Mucosa of rectum (tissue), 2 donors: ENCODE results near the gene TGFBR1.

Experiments used
- H3K27ac ChIP-seq, 2 donors: one replicate each; pipeline ENCODE4 v1.7.0; 2013; ENCODE audit warnings: inconsistent platforms in 2 of 2, low read depth in 2 of 2, low read length in 2 of 2
- H3K27me3 ChIP-seq, 2 donors: one replicate each; pipeline ENCODE4 v1.7.0; 2013; ENCODE audit warnings: low read length in 2 of 2; ENCODE audit not compliant: control insufficient read depth in 2 of 2, insufficient read depth in 2 of 2
- H3K36me3 ChIP-seq, 2 donors: one replicate each; pipeline ENCODE4 v1.7.0; 2013; ENCODE audit warnings: low read length in 2 of 2; ENCODE audit not compliant: control insufficient read depth in 2 of 2, insufficient read depth in 2 of 2
- H3K4me1 ChIP-seq, 2 donors: one replicate each; pipeline ENCODE4 v1.7.0; 2013; ENCODE audit warnings: low read length in 2 of 2, mild to moderate bottlenecking in 1 of 2; ENCODE audit not compliant: control insufficient read depth in 2 of 2, insufficient read depth in 2 of 2
- H3K4me3 ChIP-seq, 2 donors: one replicate each; pipeline ENCODE4 v1.7.0; 2013; ENCODE audit warnings: low read length in 2 of 2
- H3K9ac ChIP-seq, 2 donors: one replicate each; pipeline ENCODE4 v1.7.0; 2013; ENCODE audit warnings: low read length in 2 of 2, low read depth in 1 of 2, mild to moderate bottlenecking in 1 of 2
- H3K9me3 ChIP-seq, 2 donors: one replicate each; pipeline ENCODE4 v1.7.0; 2013; ENCODE audit warnings: low read length in 2 of 2; ENCODE audit not compliant: control insufficient read depth in 2 of 2
- donor health status: healthy.
- donor health status: Normal muscosa, but diverticular disease.

The TGFBR1 gene

GRCh38 chr9:99177576-99178366 lies 72.9 kb downstream of the TGFBR1 start:
- no peak overlapping the region for H3K4me3 ChIP-seq
- no peaks in the 10 kb centered on the region for H3K4me1 ChIP-seq
- H3K36me3 ChIP-seq = no peaks in the 10 kb centered on the region
- H3K27ac ChIP-seq = no peak overlapping the region
- no peaks in the 10 kb centered on the region for H3K9me3 ChIP-seq
- no peak overlapping the region for H3K9ac ChIP-seq
- no peaks in the 10 kb centered on the region for H3K27me3 ChIP-seq

- Histone ChIP-seq H3K9me3 (no peaks in the 10 kb centered on the region), H3K27me3 (no peaks in the 10 kb centered on the region), H3K9ac (no peak overlapping the region), H3K4me3 (no peak overlapping the region), H3K4me1 (no peaks in the 10 kb centered on the region), H3K27ac (no peak overlapping the region), H3K36me3 (no peaks in the 10 kb centered on the region)
Measured at GRCh38 chr9:99178912-99179872, 74.3 kb downstream of the TGFBR1 start.

- Histone ChIP-seq H3K27ac (no peak overlapping the region), H3K9me3 (no peaks in the 10 kb centered on the region), H3K36me3 (no peaks in the 10 kb centered on the region), H3K9ac (no peak overlapping the region), H3K27me3 (no peaks in the 10 kb centered on the region), H3K4me1 (peaks cover 0 to 5% of the 10 kb centered on the region in 2 donors), H3K4me3 (no peak overlapping the region)
Measured at GRCh38 chr9:99180199-99180598, 75.3 kb downstream of the TGFBR1 start.

GRCh38 chr9:99180662-99181061 lies 75.7 kb downstream of the TGFBR1 start:
- Histone ChIP-seq H3K9me3 (no peaks in the 10 kb centered on the region), H3K36me3 (no peaks in the 10 kb centered on the region), H3K4me3 (no peak overlapping the region), H3K27me3 (no peaks in the 10 kb centered on the region), H3K4me1 (peaks cover 0 to 5% of the 10 kb centered on the region in 2 donors), H3K9ac (no peak overlapping the region), H3K27ac (no peak overlapping the region)

GRCh38 chr9:99181206-99181605 lies 76.3 kb downstream of the TGFBR1 start:
- no peaks in the 10 kb centered on the region for H3K9me3 ChIP-seq
- H3K9ac ChIP-seq = no peak overlapping the region
- H3K36me3 ChIP-seq = no peaks in the 10 kb centered on the region
- no peaks in the 10 kb centered on the region for H3K27me3 ChIP-seq
- no peak overlapping the region for H3K4me3 ChIP-seq
- no peak overlapping the region for H3K27ac ChIP-seq
- peaks cover 0 to 5% of the 10 kb centered on the region in 2 donors for H3K4me1 ChIP-seq

- Histone ChIP-seq H3K36me3 (no peaks in the 10 kb centered on the region), H3K9ac (no peak overlapping the region), H3K4me3 (no peak overlapping the region), H3K27ac (no peak overlapping the region), H3K27me3 (no peaks in the 10 kb centered on the region), H3K4me1 (peaks cover 0 to 5% of the 10 kb centered on the region in 2 donors), H3K9me3 (no peaks in the 10 kb centered on the region)
Measured at GRCh38 chr9:99181621-99182020, 76.7 kb downstream of the TGFBR1 start.

GRCh38 chr9:99182356-99182755 lies 77.4 kb downstream of the TGFBR1 start:
- Histone ChIP-seq H3K36me3 (no peaks in the 10 kb centered on the region), H3K9ac (no peak overlapping the region), H3K27ac (no peak overlapping the region), H3K4me1 (peaks cover 0 to 5% of the 10 kb centered on the region in 2 donors), H3K4me3 (no peak overlapping the region), H3K9me3 (no peaks in the 10 kb centered on the region), H3K27me3 (no peaks in the 10 kb centered on the region)

- no peaks in the 10 kb centered on the region for H3K36me3 ChIP-seq
- no peak overlapping the region for H3K27ac ChIP-seq
- no peak overlapping the region for H3K9ac ChIP-seq
- H3K4me3 ChIP-seq = no peak overlapping the region
- no peaks in the 10 kb centered on the region for H3K9me3 ChIP-seq
- H3K4me1 ChIP-seq = peaks cover 0 to 5% of the 10 kb centered on the region in 2 donors
- no peaks in the 10 kb centered on the region for H3K27me3 ChIP-seq
Measured at GRCh38 chr9:99183616-99184015, 78.7 kb downstream of the TGFBR1 start.

GRCh38 chr9:99184110-99184474 lies 79.2 kb downstream of the TGFBR1 start:
- no peak overlapping the region for H3K4me3 ChIP-seq
- H3K9ac ChIP-seq = no peak overlapping the region
- no peak overlapping the region for H3K27ac ChIP-seq
- no peaks in the 10 kb centered on the region for H3K9me3 ChIP-seq
- peaks cover 0 to 5% of the 10 kb centered on the region in 2 donors for H3K4me1 ChIP-seq
- no peaks in the 10 kb centered on the region for H3K36me3 ChIP-seq
- no peaks in the 10 kb centered on the region for H3K27me3 ChIP-seq
